Measurements from ENCODE around the gene NR2C1. TPM values are rescaled to one million over a fixed set of nuclear protein-coding genes. Genes with fewer than 3 reads are reported as not detected.
A peak's percentile ranks its signal among the peaks of the same experiment; 100 is the strongest.
"Not testable (repeated sequence)": the region's sequence is repeated elsewhere in the genome, so short reads cannot be mapped to it uniquely, and the experiment has no call there.

Gene NR2C1
- total and polyA plus RNA-seq, 2 donors = 42.3 to 123 TPM

- H3K36me3 ChIP-seq (ENCODE audit: control insufficient read depth in 2 of 2, insufficient read depth in 2 of 2, low read length in 1 of 2) = peaks cover 13 to 25% of the 10 kb centered on the region in 2 donors
- WGBS = 38% methylated on average over 2 of the region's 2 CpGs
Measured at GRCh38 chr12:94987801-94988200, 85.6 kb downstream of the NR2C1 start.

GRCh38 chr12:94987076-94987669, 86.2 kb downstream of the NR2C1 start:
- DNase-seq (ENCODE audit: low read depth in 6 of 9, low spot score in 9 of 9) = no peak
- 91% methylated on average over 8 of the region's 8 CpGs for whole genome bisulfite sequencing
- Histone ChIP-seq H3K36me3 (ENCODE audit: control insufficient read depth in 2 of 2, insufficient read depth in 2 of 2, low read length in 1 of 2) (peaks cover 8 to 19% of the 10 kb centered on the region in 2 donors), H3K9me3 (ENCODE audit: control insufficient read depth in 2 of 2, insufficient read depth in 1 of 2, low read length in 1 of 2) (no peaks in the 10 kb centered on the region), H3K27me3 (ENCODE audit: control insufficient read depth in 2 of 2, insufficient read depth in 1 of 2, low read length in 1 of 2) (no peaks in the 10 kb centered on the region), H3K27ac (ENCODE audit: low read depth in 1 of 2, low read length in 1 of 2) (no peak overlapping the region), H3K4me1 (ENCODE audit: control insufficient read depth in 2 of 2, insufficient read depth in 2 of 2, low read length in 2 of 2) (peaks cover 21 to 22% of the 10 kb centered on the region in 2 donors), H3K4me3 (ENCODE audit: low read length in 2 of 2) (no peak overlapping the region)

More at GRCh38 chr12:94987801-94988200, 85.6 kb downstream of the NR2C1 start:
- Histone ChIP-seq H3K9me3 (ENCODE audit: control insufficient read depth in 2 of 2, insufficient read depth in 1 of 2, low read length in 1 of 2) (no peaks in the 10 kb centered on the region), H3K4me1 (ENCODE audit: control insufficient read depth in 2 of 2, insufficient read depth in 2 of 2, low read length in 2 of 2) (peaks cover 19 to 21% of the 10 kb centered on the region in 2 donors), H3K4me3 (ENCODE audit: low read length in 2 of 2) (no peak overlapping the region), H3K27me3 (ENCODE audit: control insufficient read depth in 2 of 2, insufficient read depth in 1 of 2, low read length in 1 of 2) (no peaks in the 10 kb centered on the region), H3K27ac (ENCODE audit: low read depth in 1 of 2, low read length in 1 of 2) (no peak overlapping the region)
- peak in 5 of 9 donors; percentile 12 to 61 (median 31) for DNase-seq (ENCODE audit: low read depth in 6 of 9, low spot score in 9 of 9)

DNA sequence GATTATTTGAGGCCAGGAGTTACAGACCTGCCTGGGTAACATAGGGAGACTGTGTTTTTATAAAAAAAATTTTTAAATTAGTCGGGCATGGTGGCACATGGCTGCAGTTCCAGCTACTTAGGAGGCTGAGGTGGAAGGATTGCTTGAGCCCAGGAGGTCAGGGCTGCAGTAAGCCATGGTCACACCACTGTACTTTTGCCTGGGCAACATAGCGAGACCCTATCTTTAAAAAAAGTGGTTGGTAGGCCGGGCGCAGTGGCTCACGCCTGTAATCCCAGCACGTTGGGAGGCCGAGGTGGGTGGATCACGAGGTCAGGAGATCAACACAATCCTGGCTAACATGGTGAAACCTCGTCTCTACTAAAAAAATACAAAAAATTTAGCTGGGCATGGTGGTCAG, 88.3 kb downstream of the NR2C1 start:
- H3K27ac ChIP-seq (ENCODE audit: low read depth in 1 of 2, low read length in 1 of 2); H3K4me3 ChIP-seq (ENCODE audit: low read length in 2 of 2); H3K9me3 ChIP-seq (ENCODE audit: control insufficient read depth in 2 of 2, insufficient read depth in 1 of 2, low read length in 1 of 2); H3K27me3 ChIP-seq (ENCODE audit: control insufficient read depth in 2 of 2, insufficient read depth in 1 of 2, low read length in 1 of 2); DNase-seq (ENCODE audit: low read depth in 6 of 9, low spot score in 9 of 9): not testable (repeated sequence)
- peaks cover 21 to 22% of the 10 kb centered on the region in 2 donors for H3K4me1 ChIP-seq (ENCODE audit: control insufficient read depth in 2 of 2, insufficient read depth in 2 of 2, low read length in 2 of 2)
- WGBS = 86% methylated on average over 9 of the region's 9 CpGs
- H3K36me3 ChIP-seq (ENCODE audit: control insufficient read depth in 2 of 2, insufficient read depth in 2 of 2, low read length in 1 of 2) = peaks cover 8 to 12% of the 10 kb centered on the region in 2 donors

DNA sequence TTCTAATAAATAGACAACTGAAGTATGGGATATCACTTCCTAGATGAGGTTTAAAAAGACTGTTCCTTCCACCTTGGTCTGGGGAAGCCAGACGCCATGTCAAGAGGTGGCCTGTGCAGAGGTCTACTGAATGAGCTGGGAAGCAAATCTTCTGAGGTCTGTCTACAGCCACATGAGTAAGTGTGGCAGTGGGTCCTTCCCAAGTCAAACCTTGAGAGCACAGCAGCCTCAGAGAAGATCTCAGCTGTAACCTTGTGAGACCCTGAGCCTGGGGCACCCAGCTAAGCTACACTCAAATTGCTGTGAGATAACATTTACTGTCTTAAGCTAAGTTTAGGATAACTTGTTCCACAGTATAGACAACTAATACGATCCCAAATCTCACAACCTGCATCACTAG, 90.1 kb downstream of the NR2C1 start:
- WGBS = 97% methylated on average over 2 of the region's 2 CpGs
- no peak overlapping the region for H3K4me3 ChIP-seq (ENCODE audit: low read length in 2 of 2)
- no peaks in the 10 kb centered on the region for H3K27me3 ChIP-seq (ENCODE audit: control insufficient read depth in 2 of 2, insufficient read depth in 1 of 2, low read length in 1 of 2)
- H3K9me3 ChIP-seq (ENCODE audit: control insufficient read depth in 2 of 2, insufficient read depth in 1 of 2, low read length in 1 of 2) = no peaks in the 10 kb centered on the region
- peaks cover 9 to 14% of the 10 kb centered on the region in 2 donors for H3K4me1 ChIP-seq (ENCODE audit: control insufficient read depth in 2 of 2, insufficient read depth in 2 of 2, low read length in 2 of 2)
- H3K27ac ChIP-seq (ENCODE audit: low read depth in 1 of 2, low read length in 1 of 2) = no peak overlapping the region
- H3K36me3 ChIP-seq (ENCODE audit: control insufficient read depth in 2 of 2, insufficient read depth in 2 of 2, low read length in 1 of 2) = peaks cover 8% of the 10 kb centered on the region in 2 donors
- no peak for DNase-seq (ENCODE audit: low read depth in 6 of 9, low spot score in 9 of 9)

DNA sequence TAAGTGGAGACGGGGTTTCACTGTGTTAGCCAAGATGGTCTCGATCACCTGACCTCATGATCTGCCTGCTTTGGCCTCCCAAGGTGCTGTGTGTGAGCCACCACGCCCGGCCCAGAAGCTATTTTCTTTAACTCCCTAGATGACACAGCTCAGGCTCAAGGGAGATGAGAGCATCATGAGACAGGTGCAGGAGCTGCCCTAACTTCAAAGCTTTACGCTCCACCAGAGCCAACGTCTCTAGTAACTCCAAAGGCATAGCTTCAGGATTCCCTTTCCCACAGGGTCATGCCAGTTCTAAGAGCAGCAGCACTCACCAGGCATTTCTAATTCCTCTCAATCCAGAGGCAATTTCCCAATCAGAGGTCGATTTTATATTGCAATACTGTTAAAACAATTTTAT, 91.0 kb downstream of the NR2C1 start:
- no peak for DNase-seq (ENCODE audit: low read depth in 6 of 9, low spot score in 9 of 9)
- Histone ChIP-seq H3K36me3 (ENCODE audit: control insufficient read depth in 2 of 2, insufficient read depth in 2 of 2, low read length in 1 of 2) (peaks cover 8% of the 10 kb centered on the region in 2 donors), H3K27ac (ENCODE audit: low read depth in 1 of 2, low read length in 1 of 2) (no peak overlapping the region), H3K27me3 (ENCODE audit: control insufficient read depth in 2 of 2, insufficient read depth in 1 of 2, low read length in 1 of 2) (no peaks in the 10 kb centered on the region), H3K4me1 (ENCODE audit: control insufficient read depth in 2 of 2, insufficient read depth in 2 of 2, low read length in 2 of 2) (peaks cover 6% of the 10 kb centered on the region in 2 donors), H3K9me3 (ENCODE audit: control insufficient read depth in 2 of 2, insufficient read depth in 1 of 2, low read length in 1 of 2) (no peaks in the 10 kb centered on the region), H3K4me3 (ENCODE audit: low read length in 2 of 2) (no peak overlapping the region)
- 80% methylated on average over 7 of the region's 7 CpGs for WGBS

DNA sequence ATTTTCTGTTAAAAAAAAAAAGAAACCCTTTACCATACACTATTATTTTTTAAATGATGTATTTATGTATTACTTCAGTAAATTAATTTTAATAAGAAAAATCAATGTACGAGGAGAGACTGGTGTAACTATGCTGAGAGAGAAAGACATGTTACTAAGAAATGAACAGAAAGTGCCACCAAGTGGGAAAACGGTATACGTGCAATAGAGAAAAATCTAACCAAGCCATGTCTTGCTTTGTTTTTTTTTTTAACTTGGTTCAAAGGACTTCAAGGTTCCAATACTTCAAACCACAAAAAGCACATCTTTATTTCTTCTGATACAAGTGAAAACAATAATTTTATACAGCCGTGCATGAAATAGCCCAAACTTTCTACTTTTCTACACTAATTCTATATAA, 92.8 kb downstream of the NR2C1 start:
- peaks cover 8% of the 10 kb centered on the region in 2 donors for H3K36me3 ChIP-seq (ENCODE audit: control insufficient read depth in 2 of 2, insufficient read depth in 2 of 2, low read length in 1 of 2)
- H3K27ac ChIP-seq (ENCODE audit: low read depth in 1 of 2, low read length in 1 of 2) = no peak overlapping the region
- WGBS = 26% methylated on average over 4 of the region's 4 CpGs
- no peak overlapping the region for H3K4me3 ChIP-seq (ENCODE audit: low read length in 2 of 2)
- no peaks in the 10 kb centered on the region for H3K9me3 ChIP-seq (ENCODE audit: control insufficient read depth in 2 of 2, insufficient read depth in 1 of 2, low read length in 1 of 2)
- peak in 1 of 9 donors; percentile 53 for DNase-seq (ENCODE audit: low read depth in 6 of 9, low spot score in 9 of 9)
- no peaks in the 10 kb centered on the region for H3K27me3 ChIP-seq (ENCODE audit: control insufficient read depth in 2 of 2, insufficient read depth in 1 of 2, low read length in 1 of 2)
- H3K4me1 ChIP-seq (ENCODE audit: control insufficient read depth in 2 of 2, insufficient read depth in 2 of 2, low read length in 2 of 2) = peaks cover 2 to 3% of the 10 kb centered on the region in 2 donors

- peaks cover 2 to 3% of the 10 kb centered on the region in 2 donors for H3K4me1 ChIP-seq (ENCODE audit: control insufficient read depth in 2 of 2, insufficient read depth in 2 of 2, low read length in 2 of 2)
- H3K27ac ChIP-seq (ENCODE audit: low read depth in 1 of 2, low read length in 1 of 2) = no peak overlapping the region
- no peaks in the 10 kb centered on the region for H3K27me3 ChIP-seq (ENCODE audit: control insufficient read depth in 2 of 2, insufficient read depth in 1 of 2, low read length in 1 of 2)
- H3K9me3 ChIP-seq (ENCODE audit: control insufficient read depth in 2 of 2, insufficient read depth in 1 of 2, low read length in 1 of 2) = no peaks in the 10 kb centered on the region
- no peak overlapping the region for H3K4me3 ChIP-seq (ENCODE audit: low read length in 2 of 2)
- DNase-seq (ENCODE audit: low read depth in 6 of 9, low spot score in 9 of 9) = no peak
- peaks cover 8% of the 10 kb centered on the region in 2 donors for H3K36me3 ChIP-seq (ENCODE audit: control insufficient read depth in 2 of 2, insufficient read depth in 2 of 2, low read length in 1 of 2)
- 96% methylated on average over 4 of the region's 4 CpGs for WGBS
Measured at GRCh38 chr12:94979941-94980340, 93.5 kb downstream of the NR2C1 start.

DNA sequence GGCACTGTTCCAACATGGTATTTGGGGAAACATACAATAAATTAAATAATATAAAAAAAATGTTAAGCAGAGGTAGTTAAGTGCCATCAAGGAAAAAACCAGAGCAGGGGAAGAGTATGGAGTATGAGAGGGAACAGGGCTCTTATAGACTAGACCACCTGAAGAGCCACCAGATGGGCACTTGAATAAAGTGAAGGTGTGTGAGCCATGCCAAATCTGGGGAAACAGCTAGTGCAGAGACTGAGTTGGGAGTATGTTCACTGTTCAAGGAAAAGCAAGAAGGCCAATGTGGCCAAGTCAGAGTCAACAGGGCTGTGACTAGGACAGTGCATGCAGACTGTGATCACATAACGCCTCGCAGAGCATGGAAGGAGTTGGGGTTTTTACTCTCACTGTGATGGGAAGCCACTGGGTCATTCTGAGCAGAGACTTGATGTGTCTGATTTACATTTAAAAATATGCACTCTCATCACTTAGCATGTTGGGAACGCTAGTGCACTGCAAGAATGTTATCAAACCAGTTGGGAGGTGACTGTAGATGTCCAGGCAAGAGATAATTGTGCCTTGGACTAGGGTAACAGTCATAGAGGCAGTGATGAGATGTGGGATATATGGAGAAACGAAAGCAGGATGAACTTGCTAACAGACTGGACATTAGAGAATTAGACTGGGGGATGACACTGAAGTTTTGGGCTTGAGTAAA, 95.5 kb downstream of the NR2C1 start:
- no peak for DNase-seq (ENCODE audit: low read depth in 6 of 9, low spot score in 9 of 9)
- no peak overlapping the region for H3K27ac ChIP-seq (ENCODE audit: low read depth in 1 of 2, low read length in 1 of 2)
- peaks cover 0 to 1% of the 10 kb centered on the region in 2 donors for H3K36me3 ChIP-seq (ENCODE audit: control insufficient read depth in 2 of 2, insufficient read depth in 2 of 2, low read length in 1 of 2)
- no peak overlapping the region for H3K4me3 ChIP-seq (ENCODE audit: low read length in 2 of 2)
- H3K4me1 ChIP-seq (ENCODE audit: control insufficient read depth in 2 of 2, insufficient read depth in 2 of 2, low read length in 2 of 2) = peaks cover under 1 to 3% of the 10 kb centered on the region in 2 donors
- 97% methylated on average over 4 of the region's 4 CpGs for WGBS
- H3K27me3 ChIP-seq (ENCODE audit: control insufficient read depth in 2 of 2, insufficient read depth in 1 of 2, low read length in 1 of 2) = no peaks in the 10 kb centered on the region
- no peaks in the 10 kb centered on the region for H3K9me3 ChIP-seq (ENCODE audit: control insufficient read depth in 2 of 2, insufficient read depth in 1 of 2, low read length in 1 of 2)

GRCh38 chr12:94973221-94973620, 100.2 kb downstream of the NR2C1 start:
- 97% methylated on average over 5 of the region's 5 CpGs for WGBS
- no peak for DNase-seq (ENCODE audit: low read depth in 6 of 9, low spot score in 9 of 9)
- no peaks in the 10 kb centered on the region for H3K9me3 ChIP-seq (ENCODE audit: control insufficient read depth in 2 of 2, insufficient read depth in 1 of 2, low read length in 1 of 2)

More at GRCh38 chr12:94973221-94973620, 100.2 kb downstream of the NR2C1 start:
- no peak overlapping the region for H3K4me3 ChIP-seq (ENCODE audit: low read length in 2 of 2)
- peaks cover 0 to 10% of the 10 kb centered on the region in 2 donors for H3K36me3 ChIP-seq (ENCODE audit: control insufficient read depth in 2 of 2, insufficient read depth in 2 of 2, low read length in 1 of 2)
- H3K4me1 ChIP-seq (ENCODE audit: control insufficient read depth in 2 of 2, insufficient read depth in 2 of 2, low read length in 2 of 2) = no peaks in the 10 kb centered on the region
- H3K27me3 ChIP-seq (ENCODE audit: control insufficient read depth in 2 of 2, insufficient read depth in 1 of 2, low read length in 1 of 2) = no peaks in the 10 kb centered on the region
- H3K27ac ChIP-seq (ENCODE audit: low read depth in 1 of 2, low read length in 1 of 2) = no peak overlapping the region

All from thymus (tissue), 11 donors.